OCI-LY3 (cell line): ENCODE data around the gene TREX2.

ENCODE experiments used
- CTCF ChIP-seq: fragments of 200-600, 300-600 bp; sonication (generic); IDR thresholded peaks from 2 replicates; pipeline ENCODE4 v1.5.1; 2014; ENCODE audit warnings: antibody characterized with exemption, low read length, low read depth
- EZH2phosphoT487 ChIP-seq: fragments of 200-600 bp; shearing (Covaris generic); IDR thresholded peaks from 2 replicates; pipeline ENCODE4 v1.6.1; 2018; ENCODE audit warnings: antibody characterized with exemption, mixed run types, low read depth

- TF ChIP-seq CTCF (no peak), EZH2phosphoT487 (no peak)
Observed at GRCh38 chrX:153417637-153418036, 28.2 kb downstream of the TREX2 start.
